SK-N-MC (cell line): Measurements from ENCODE around the gene TTLL11.
A peak's percentile ranks its signal among the peaks of the same experiment; 100 is the strongest.

Experiments
- DNase-seq: peaks from one replicate; pipeline ENCODE4 v3.0.0-alpha.2; 2011; ENCODE audit warnings: low read depth, low spot score
- H3K27ac ChIP-seq: fragments of 200-600 bp; sonication (generic); 2 replicates; pipeline ENCODE4 v1.5.1; 2016; ENCODE audit warnings: mixed run types
- H3K36me3 ChIP-seq: fragments of 200-600 bp; sonication (generic); 2 replicates; pipeline ENCODE4 v1.6.1; 2017; ENCODE audit warnings: antibody characterized with exemption, low read length, mixed read lengths; ENCODE audit not compliant: insufficient read depth
- H3K4me3 ChIP-seq: fragments of 200-600 bp; sonication (generic); 2 replicates; pipeline ENCODE4 v1.5.1; 2016
- H3K9ac ChIP-seq: fragments of 200-600 bp; sonication (generic); 2 replicates; pipeline ENCODE4 v1.8.0; 2017; ENCODE audit warnings: mixed run types, mixed read lengths; ENCODE audit not compliant: insufficient read length
- H3K9me3 ChIP-seq: fragments of 200-600 bp; sonication (generic); 2 replicates; pipeline ENCODE4 v1.6.1; 2017; ENCODE audit warnings: low read depth, mild to moderate bottlenecking, antibody characterized with exemption, low read length, moderate library complexity, mixed read lengths
- EZH2 ChIP-seq: fragments of 200-600 bp; sonication (generic); IDR thresholded peaks from one replicate; pipeline ENCODE4 v1.6.1; 2017; ENCODE audit warnings: antibody characterized with exemption
- FOXP2 ChIP-seq: optimal IDR thresholded peaks from 2 replicates; pipeline ENCODE3; 2011; ENCODE audit warnings: mild to moderate bottlenecking, moderate library complexity; ENCODE audit not compliant: insufficient read depth; ENCODE audit errors: extremely low read length, control extremely low read depth
- POLR2AphosphoS5 ChIP-seq: IDR thresholded peaks from 2 replicates; pipeline ENCODE4 v1.6.1; 2012; ENCODE audit warnings: mild to moderate bottlenecking, low read depth, low read length, borderline replicate concordance

The TTLL11 gene

DNA sequence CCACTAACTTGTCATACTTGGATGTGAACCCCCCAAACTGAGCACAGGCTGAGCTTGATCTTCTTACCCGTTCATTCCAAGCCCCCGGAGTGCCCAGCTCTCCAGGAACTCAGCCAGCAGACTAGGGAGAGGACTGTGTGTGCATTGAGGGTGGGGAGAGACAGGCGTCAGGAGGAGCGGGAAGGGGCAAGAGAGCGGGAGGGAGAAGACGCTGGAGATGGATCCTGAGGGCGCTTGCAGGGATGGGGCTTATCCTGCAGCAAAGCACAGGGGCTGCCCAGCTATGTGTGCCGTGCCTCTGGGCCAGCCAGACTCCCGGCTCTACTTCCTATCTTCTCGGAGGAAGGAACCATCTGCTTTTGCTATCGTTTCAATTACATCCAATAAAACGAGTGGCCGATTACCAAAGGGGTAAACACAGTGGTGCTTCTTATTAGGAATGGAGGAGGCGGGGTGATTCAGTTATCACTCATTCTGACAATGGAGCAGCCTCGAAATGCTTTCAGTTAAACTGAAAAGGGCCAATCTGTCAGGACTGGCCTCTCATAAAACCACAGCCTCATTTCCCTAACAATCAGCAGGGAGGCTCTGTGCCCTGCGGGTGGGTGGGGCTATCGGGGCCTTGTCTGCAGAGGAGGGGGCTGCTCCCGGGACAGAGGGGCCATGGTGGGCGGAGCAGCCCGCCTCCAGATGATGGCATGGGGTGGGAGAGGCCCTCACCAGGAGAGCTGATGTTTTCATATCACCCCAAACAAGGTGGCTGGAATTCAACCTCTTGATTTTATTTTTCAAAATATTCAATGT is 273.5 kb downstream of the TTLL11 start:
- DNase-seq = no peak
- H3K9me3 ChIP-seq = no peaks in the 10 kb centered on the region
- H3K4me3 ChIP-seq = peak overlapping the region; percentile 54
- no peak overlapping the region for H3K9ac ChIP-seq
- H3K27ac ChIP-seq = no peak overlapping the region
- TF ChIP-seq FOXP2 = no peak
- no peak for TF ChIP-seq EZH2
- TF ChIP-seq POLR2AphosphoS5 = no peak
- no peaks in the 10 kb centered on the region for H3K36me3 ChIP-seq

DNA sequence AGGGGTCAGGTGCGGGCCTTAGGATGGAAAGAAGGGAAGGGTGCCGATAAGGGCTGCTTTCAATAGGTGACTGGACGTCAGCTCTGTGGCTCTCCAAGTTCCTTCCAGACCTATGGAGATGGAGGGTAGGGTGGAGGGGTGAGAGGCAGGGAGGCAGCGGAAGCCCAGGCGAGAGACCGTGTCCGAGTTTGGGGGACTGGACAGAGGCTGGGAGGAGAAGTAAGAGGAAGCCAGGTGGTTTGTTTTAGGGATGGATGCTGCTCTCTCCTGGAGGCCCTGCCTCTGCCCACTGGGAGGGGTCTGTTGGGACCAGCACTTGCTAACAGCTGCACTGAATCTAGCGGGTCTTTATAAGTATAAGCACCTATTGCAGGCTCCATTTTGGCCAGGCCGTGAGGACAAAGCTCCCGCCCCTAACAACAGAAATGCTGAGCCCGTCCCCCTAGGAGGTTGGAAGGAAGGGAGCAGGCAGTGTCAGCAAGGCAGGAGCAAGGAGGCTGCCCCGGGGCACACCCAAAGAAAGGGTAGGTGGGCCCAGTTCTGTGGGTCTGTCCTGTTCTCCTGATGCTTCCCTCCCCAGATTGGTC is 274.2 kb downstream of the TTLL11 start:
- no peaks in the 10 kb centered on the region for H3K36me3 ChIP-seq
- H3K9ac ChIP-seq = no peak overlapping the region
- no peaks in the 10 kb centered on the region for H3K9me3 ChIP-seq
- no peak for DNase-seq
- TF ChIP-seq FOXP2 (no peak), POLR2AphosphoS5 (no peak), EZH2 (no peak)
- H3K27ac ChIP-seq = no peak overlapping the region
- no peak overlapping the region for H3K4me3 ChIP-seq

DNA sequence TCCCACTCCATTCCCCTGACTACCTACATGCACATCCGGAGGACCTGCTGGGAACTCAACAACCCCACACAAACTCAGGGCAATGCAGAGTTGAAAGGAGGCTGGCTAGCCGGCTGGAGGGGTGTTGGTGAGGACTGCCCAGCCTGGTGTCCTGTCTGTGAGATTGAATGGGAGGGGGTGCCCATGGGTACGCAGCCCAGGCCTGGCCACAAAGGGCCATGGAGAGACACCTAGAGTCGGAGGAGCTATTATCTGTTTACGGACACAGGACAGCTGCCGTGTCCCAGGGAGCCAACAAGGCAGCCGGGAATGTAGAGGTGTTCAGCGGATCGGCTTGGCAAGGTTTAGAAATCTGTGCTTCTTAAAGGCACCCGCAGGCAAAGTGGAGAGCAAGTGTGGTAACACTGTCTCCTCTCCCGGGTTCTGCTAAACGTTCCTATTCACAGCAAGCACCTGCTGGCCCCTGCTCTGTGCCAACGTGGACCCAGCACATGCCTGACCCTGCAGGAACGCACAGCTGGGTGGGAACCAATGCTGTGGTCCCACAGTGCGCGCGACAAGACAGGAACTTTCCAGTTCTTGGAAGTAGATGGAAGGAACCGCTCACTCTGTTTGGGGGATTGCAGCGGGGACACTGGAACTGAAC is 275.0 kb downstream of the TTLL11 start:
- H3K9ac ChIP-seq = no peak overlapping the region

DNA sequence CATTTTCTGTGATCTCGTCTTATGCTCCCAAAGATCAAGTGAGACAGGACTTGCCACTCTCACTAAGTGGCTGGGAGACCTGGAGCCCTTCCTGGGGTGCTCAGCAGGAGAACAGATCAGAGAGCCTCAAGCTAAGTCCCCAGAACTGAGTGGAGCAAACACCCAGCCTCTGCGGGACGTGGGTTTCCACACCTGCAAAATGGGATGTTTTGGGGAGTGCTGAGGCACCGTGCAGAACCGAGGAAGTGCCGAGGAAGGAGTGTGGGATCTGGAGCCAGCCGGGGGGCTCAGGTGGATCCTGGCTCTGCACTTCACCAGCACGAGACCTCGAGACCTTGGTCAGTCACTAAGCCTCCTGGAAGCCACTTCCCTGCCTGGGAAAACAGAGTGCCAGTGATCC is 275.6 kb downstream of the TTLL11 start:
- Histone ChIP-seq H3K27ac (no peak overlapping the region), H3K4me3 (no peak overlapping the region), H3K36me3 (no peaks in the 10 kb centered on the region), H3K9me3 (no peaks in the 10 kb centered on the region), H3K9ac (no peak overlapping the region)
- no peak for TF ChIP-seq EZH2
- TF ChIP-seq POLR2AphosphoS5 = no peak
- no peak for TF ChIP-seq FOXP2
- no peak for DNase-seq

More for the DNA sequence above, 275.0 kb downstream of the TTLL11 start:
- Histone ChIP-seq H3K9me3 (no peaks in the 10 kb centered on the region), H3K27ac (no peak overlapping the region), H3K36me3 (no peaks in the 10 kb centered on the region), H3K4me3 (no peak overlapping the region)
- DNase-seq = no peak
- no peak for TF ChIP-seq POLR2AphosphoS5
- no peak for TF ChIP-seq FOXP2
- no peak for TF ChIP-seq EZH2

DNA sequence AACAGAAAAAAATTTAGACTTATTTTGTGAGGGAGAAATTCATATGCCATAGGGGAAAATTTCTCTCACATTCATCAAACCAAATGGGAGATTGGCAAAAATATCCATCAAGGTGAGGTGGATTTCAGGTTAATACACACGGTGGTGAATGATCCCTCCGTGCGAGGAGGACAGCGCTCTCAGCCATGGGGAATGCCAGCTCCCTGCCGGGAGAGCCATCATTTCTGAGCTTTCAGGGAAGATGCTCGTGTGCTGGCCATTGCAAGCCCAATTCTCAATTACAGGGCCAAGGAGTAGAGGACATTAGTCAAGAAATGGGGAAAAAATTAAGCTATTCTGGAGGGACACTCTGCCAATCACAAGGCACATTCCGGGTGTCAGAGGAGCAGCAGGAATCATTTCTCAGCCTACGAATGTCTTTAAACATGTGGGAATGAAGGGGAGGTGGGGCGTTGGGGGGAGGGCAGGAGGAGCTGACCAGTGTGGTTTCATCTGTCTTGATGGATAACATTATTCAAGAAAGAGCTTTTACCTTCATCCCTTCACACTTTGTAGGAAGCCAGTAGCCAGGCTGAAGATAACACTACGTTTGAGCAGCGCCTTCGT is 276.2 kb downstream of the TTLL11 start:
- no peaks in the 10 kb centered on the region for H3K36me3 ChIP-seq
- H3K27ac ChIP-seq = no peak overlapping the region
- no peak overlapping the region for H3K9ac ChIP-seq
- H3K9me3 ChIP-seq = no peaks in the 10 kb centered on the region
- TF ChIP-seq FOXP2 (no peak), EZH2 (no peak), POLR2AphosphoS5 (no peak)
- H3K4me3 ChIP-seq = no peak overlapping the region
- no peak for DNase-seq

DNA sequence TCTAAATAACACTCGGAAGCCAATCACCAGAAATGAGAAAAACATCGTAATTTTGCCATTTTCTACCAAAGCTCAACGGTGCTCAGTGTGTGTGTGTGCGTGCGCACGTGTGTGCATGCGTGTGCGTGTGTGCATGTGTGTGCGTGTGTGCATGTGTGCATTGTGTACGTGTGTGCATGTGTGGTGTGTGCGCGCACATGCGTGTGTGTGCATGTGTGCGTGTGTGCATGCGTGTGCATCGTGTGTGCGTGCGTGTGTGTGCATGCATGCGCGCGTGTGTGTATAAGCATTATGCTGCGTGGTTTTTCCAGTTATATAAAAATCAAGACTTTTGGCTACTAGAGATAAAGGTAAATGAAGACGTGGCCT is 276.7 kb downstream of the TTLL11 start:
- no peaks in the 10 kb centered on the region for H3K9me3 ChIP-seq
- no peaks in the 10 kb centered on the region for H3K36me3 ChIP-seq
- H3K4me3 ChIP-seq = no peak overlapping the region
- TF ChIP-seq EZH2 (no peak), FOXP2 (no peak), POLR2AphosphoS5 (no peak)
- no peak overlapping the region for H3K27ac ChIP-seq
- no peak for DNase-seq
- no peak overlapping the region for H3K9ac ChIP-seq

DNA sequence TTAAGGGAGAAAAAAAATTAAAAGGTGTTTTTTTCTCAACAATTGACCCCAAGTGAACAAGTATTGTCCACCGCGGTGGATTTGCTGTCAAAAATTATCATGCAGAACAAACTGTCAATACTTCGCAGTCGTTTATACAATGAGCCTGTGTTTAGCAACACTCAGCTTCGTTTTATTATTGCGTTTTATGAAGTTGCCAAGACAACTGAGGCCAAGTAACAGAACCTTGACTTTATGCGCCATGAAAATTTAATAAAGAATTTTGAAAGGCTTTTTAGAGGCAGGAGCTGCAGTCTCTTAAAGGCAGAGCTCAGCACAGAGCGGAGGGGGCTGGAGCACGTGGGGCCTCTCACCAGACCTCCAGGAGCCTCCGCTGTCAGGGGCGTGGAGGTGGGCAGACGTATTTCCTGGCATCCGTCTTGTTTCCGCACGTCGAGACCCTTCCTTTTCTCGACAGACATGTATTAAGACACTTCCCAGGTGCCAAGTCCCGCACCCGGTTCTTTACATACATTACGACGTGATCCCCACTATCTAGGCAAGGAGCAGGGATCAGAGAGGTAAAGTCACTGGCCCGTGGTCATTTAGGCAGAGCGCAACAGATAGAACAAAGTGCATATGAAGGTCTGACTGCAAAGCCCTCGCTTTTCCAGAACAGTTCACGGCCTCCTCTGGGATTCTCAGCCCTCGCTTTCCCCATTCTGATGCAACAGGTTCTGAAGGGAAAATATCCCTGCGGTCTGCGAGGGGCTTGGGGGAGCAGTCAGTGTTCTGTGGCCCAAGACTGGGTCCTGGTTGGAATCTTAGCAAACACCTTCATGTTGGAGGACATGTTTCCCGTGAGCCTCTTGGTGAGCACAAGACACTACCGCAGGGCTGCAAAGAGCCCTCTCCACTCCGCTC is 277.3 kb downstream of the TTLL11 start:
- TF ChIP-seq POLR2AphosphoS5 = no peak
- TF ChIP-seq FOXP2 = no peak
- Histone ChIP-seq H3K9me3 (no peaks in the 10 kb centered on the region), H3K36me3 (no peaks in the 10 kb centered on the region), H3K27ac (no peak overlapping the region), H3K9ac (peak overlapping the region; percentile 19), H3K4me3 (peak overlapping the region; percentile 26; the same call in 1 of the 2 replicates)
- no peak for DNase-seq
